LoVo (cell line): ENCODE measurements around the gene SLC13A1.
"Not testable (repeated sequence)": the region's sequence is repeated elsewhere in the genome, so short reads cannot be mapped to it uniquely, and the experiment has no call there.

Source experiments
- DNase-seq: peaks from one replicate; pipeline ENCODE4 v3.0.0-alpha.2; 2016; ENCODE audit warnings: low spot score

Gene SLC13A1, protein sequence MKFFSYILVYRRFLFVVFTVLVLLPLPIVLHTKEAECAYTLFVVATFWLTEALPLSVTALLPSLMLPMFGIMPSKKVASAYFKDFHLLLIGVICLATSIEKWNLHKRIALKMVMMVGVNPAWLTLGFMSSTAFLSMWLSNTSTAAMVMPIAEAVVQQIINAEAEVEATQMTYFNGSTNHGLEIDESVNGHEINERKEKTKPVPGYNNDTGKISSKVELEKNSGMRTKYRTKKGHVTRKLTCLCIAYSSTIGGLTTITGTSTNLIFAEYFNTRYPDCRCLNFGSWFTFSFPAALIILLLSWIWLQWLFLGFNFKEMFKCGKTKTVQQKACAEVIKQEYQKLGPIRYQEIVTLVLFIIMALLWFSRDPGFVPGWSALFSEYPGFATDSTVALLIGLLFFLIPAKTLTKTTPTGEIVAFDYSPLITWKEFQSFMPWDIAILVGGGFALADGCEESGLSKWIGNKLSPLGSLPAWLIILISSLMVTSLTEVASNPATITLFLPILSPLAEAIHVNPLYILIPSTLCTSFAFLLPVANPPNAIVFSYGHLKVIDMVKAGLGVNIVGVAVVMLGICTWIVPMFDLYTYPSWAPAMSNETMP

DNA sequence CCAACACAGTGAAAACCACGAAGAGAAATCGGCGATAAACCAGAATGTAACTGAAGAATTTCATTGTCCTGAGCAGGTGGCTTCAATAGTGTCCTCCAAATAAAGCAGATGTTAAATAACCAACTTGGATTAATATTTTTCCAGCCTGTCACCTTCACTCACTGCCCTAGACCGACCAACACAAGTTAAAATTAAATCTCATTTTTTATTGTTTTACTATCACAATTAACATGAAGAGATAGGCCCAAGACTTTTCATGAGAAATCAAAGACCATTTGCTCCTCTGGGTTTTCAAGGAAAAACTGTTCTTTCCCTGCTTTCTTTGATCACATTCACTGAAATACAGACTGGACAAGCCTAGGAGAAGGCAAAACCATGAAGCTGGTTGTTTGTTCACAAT, at the start of gene SLC13A1:
Gene SLC13A1, minus strand, starts transcription at position 87 of the 400 bp plus-strand sequence. Its CDS starts 23 bp downstream, at position 64.
- no peak for DNase-seq

GRCh38 chr7:123244768-123245167, 45.0 kb upstream of the SLC13A1 start:
- no peak for DNase-seq

GRCh38 chr7:123242467-123243092, 42.8 kb upstream of the SLC13A1 start:
- no peak for DNase-seq

- DNase-seq, result no peak
Observed at GRCh38 chr7:123241809-123242208, 42.0 kb upstream of the SLC13A1 start.

GRCh38 chr7:123231021-123232000, 31.5 kb upstream of the SLC13A1 start:
- DNase-seq, result no peak

GRCh38 chr7:123230603-123231002, 30.8 kb upstream of the SLC13A1 start:
- no peak for DNase-seq

DNA sequence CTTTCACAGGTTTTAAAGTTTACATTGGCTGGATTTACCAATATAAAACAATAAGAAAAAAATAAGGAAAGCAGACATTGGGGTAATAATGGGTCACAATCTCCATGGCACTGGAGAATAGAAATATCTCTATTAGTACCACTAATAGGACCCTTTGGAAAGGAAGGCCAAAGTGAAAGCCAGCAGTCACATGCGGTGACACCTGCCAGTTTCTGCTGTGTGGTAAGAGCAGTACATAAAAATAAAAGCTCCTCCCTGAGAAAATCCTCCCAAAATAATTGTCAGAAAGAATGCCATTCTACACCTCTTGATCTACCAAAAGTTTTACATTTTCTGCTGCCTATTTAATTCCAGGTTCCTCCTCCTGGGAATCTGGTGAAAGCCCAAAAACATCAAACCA, 30.4 kb upstream of the SLC13A1 start:
- no peak for DNase-seq

DNA sequence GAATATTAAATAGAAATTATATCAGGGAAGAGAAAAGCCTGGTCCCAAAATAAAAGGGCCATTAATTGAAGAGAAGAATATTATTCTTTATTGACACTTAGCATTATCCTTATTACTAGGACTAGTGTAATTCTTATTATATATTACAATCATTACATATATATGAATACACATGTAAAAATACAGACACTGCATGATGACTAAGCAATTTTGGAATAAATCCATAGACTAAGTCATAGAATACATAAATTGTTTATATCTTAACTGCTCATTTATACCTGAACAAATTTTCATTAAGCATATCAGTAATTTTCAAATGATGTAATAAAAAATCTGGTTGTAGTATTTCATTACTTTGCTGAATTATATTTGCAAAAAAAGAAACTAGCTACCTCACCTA, 29.7 kb upstream of the SLC13A1 start:
- no peak for DNase-seq

DNA sequence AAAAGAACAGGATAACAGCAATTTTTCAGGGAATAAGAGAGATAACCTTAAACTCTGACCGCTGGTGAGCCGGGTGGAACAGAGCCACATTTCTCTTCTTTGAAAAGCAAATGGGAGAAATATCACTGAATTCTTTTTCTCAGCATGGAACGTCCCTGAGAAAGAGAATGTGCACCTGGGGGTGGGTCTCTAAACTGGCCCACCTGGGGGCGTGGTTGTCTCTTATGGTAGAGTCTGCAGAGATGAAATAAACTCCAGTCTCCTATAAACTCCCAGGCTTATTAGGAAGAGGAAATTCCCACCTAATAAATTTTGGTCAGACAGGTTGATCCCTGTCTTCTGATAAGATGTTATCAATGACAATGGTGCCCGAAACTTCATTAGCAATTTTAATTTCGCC, 27.9 kb upstream of the SLC13A1 start:
- DNase-seq, result not testable (repeated sequence)

GRCh38 chr7:123220396-123220795, 20.6 kb upstream of the SLC13A1 start:
- DNase-seq, result no peak

- no peak for DNase-seq
Observed at GRCh38 chr7:123218866-123219265, 19.1 kb upstream of the SLC13A1 start.

GRCh38 chr7:123216825-123217224, 17.1 kb upstream of the SLC13A1 start:
- no peak for DNase-seq

GRCh38 chr7:123215350-123215749, 15.6 kb upstream of the SLC13A1 start:
- no peak for DNase-seq

DNA sequence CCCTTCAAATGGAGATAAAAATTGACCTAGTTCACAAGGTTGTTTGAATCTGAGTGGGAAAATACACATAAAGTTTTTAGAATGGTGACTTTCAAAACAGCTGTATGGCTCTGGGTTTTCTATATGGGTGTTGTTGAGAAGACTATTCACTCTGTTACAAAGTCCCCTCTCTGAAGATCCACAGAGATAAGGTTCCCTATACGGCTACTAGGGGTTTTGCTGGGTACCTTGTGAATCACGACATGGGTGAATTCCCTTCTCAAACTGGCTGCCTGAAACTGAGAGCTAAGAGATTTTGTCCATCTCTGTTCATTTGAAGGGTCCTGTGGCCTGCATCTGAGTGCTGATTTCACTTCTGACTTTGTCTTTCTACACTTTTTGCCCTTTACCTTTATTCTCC, 11.8 kb upstream of the SLC13A1 start:
- no peak for DNase-seq

GRCh38 chr7:123210986-123211385, 11.2 kb upstream of the SLC13A1 start:
- no peak for DNase-seq

- DNase-seq, result no peak
Observed at GRCh38 chr7:123209786-123210185, 10.0 kb upstream of the SLC13A1 start.

DNA sequence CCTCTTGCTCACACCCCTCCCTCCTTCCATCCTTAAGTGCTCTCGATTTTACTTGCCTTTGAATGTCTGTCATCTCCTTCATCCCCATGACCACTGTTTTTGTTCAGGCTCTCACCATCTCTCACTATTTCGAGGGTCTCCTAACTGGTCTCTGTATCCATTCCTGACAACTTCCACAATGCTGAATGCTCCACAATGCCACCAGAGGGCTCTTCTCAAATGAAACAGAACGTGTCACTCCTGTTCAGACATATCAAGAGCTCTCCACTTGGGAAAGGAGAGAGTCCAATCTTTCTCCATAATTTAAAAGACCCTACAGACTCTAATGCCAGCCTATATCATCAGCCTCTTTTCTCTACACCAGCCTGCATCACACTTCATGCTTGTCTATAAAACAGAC, 9.0 kb upstream of the SLC13A1 start:
- DNase-seq, result peak; percentile 14

DNA sequence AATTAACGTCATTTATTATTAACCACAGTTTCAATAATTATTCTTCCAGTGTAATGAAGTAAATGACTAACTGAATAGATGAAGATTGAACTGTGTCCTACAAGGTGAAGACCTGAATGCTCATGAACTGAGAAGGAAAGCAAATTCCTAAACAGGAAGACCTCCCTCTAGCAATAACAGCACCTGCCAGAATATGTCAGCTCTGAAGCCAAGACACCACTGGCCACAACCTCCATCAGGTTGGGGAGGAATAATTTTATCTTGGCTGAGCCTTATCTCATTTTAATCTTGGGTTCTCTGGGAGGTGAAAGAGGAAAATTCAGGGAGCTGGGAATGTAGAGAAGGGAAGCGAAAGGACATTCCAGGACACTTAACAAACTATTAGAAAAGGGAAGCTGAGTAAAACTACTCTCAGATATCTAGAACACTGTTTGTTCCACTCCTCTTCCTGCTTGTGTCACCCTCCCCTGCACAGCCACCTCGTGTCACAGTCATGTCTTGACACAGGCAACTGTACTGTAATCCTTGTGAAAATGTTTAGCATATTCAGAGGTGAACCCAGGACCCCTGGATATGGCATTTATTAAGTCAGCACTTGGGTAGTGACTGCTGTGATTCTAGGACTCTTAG, 4.6 kb upstream of the SLC13A1 start:
- no peak for DNase-seq

- DNase-seq, result no peak
Observed at GRCh38 chr7:123201901-123202300, 2.1 kb upstream of the SLC13A1 start.

GRCh38 chr7:123198668-123199652, 809 bp downstream of the SLC13A1 start:
- DNase-seq, result no peak
